ENCODE data around the gene CEP128.

CEP128 gene

GRCh38 chr14:80465546-80466220 is 475.9 kb downstream of the CEP128 start:
- peak; percentile 35 for DNase-seq

GRCh38 chr14:80464531-80465149 is 476.9 kb downstream of the CEP128 start:
- no peak for DNase-seq

GRCh38 chr14:80456209-80456608 is 485.3 kb downstream of the CEP128 start:
- DNase-seq = no peak

GRCh38 chr14:80455031-80455430 is 486.5 kb downstream of the CEP128 start:
- no peak for DNase-seq

GRCh38 chr14:80448267-80448666 is 493.3 kb downstream of the CEP128 start:
- no peak for DNase-seq

- no peak for DNase-seq
Measured at GRCh38 chr14:80447392-80447791, 494.1 kb downstream of the CEP128 start.

All from NCI-H2171 (cell line).